ENCODE results near the gene PRELID1.
A peak's percentile ranks its signal among the peaks of the same experiment; 100 is the strongest.
"Not testable (repeated sequence)": the region's sequence is repeated elsewhere in the genome, so short reads cannot be mapped to it uniquely, and the experiment has no call there.

Gene PRELID1

DNA sequence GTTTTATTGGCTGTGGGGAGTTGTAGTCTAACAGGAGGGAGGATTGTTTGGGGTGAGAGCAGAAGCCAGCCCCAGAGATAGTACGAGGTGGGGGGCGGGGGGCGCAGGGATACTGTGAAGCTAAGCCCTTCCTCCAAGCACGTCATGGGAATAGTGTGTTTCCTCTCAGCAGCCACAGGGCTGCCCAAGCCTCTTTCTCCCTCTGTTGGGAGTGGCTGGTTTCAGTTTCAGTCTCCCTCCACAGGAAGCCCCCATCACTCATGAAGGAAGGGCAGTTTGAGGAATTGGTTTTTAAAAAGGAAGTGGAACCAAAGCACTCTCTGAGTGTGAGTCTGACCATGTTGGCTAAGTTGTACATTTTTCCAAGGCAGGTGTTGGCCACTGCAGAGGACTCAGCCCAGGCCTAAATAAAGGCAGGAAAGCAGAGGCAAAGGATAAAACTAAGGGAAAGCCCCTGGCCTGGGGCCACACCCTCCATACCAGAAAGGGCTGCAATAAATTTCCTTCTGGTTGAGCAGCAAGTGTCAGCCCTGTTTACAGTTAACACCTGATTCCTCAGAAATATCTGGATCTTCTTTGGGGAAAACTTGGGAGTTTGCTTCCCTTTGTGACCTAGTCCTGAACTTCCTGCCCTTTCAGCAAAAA, 3.2 kb upstream of the PRELID1 start:
- DNase-seq (ENCODE audit: low read depth), result no peak

DNA sequence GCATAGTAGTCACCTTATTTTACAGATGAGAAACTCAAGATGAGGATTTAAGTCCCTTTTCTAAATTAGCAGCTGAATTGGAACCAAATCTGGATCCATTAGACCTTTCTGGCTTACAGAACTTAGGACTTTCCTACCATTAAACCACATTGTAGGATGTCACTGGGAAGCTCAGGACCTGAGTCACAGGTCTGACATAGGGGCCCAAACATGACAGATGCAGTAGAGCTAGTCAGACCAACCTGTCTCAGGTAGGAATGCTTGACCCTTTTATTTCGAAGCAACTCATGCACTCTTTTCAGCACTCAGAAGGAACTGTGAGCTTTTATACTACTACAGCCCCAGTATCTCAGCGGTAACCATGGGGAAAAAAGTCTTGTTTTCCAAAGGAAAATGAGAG, 2.6 kb upstream of the PRELID1 start:
- no peak for DNase-seq (ENCODE audit: low read depth)

DNA sequence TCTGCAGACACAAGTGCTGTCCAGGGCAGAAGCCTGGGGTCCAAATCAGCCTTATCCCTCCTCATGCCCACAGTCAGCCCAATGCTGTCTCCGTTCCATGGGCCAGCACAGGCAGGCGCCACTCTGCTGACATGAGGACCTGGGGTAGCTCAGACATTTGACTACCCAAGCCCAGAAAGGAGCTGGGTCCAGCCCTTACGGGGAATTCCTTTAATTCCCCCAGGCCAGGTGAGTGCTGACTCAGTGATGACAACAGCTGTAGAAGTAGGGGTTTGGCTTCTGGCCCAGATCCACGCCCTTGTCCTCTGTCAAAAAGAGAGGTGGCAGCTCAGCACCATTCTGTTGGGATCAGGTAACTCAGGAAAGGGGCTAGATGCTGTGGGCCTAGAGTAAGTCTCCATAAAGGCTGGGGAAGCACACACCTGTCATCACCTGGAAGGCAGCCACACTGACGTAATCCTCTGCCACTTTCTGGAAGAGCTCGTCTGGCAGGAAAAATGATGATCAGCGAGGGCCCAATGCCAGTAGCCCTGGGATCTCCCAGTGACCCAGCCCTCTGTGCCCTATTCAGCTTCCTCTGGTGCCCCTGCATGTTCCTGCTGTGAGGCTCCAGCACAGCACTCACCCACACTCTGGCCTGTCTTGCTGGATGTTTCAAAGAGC, 2.0 kb upstream of the PRELID1 start:
- no peak for DNase-seq (ENCODE audit: low read depth)

DNA sequence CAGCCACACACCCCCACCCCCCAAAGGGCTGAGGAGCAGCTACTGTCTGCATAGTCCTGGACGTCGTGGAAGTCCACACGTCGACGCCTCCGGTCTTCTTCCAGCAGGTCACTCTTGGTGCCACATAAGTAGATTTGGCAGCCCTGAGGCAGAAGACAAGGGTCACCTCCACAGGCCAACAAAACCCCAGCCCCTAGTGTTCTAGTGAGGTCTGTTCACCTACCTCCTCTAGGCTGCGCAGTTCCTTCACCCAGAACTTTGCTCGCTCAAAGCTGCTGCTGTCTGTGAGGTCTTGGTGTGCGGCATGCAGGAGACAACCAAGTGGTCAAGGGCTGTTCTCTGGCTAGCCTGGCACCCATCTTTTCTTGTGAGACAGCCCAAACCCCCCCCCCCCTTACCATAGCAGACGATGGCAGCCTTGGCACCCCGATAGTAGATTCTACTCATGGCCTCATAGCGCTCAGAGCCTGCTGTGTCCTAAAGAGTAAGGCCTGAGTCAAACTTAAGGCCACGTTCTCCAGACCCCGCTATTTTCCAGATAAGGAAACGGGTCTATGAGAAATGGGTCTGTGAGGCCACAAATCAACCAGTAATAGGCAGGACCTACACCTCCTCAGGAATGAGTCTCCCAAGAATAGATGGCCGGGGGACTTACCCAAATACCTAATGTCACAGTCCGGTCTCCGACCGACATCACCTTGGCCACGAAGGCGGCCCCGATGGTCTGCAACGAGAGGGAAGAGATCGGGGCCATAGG, 1.1 kb upstream of the PRELID1 start:
- no peak for DNase-seq (ENCODE audit: low read depth)

DNA sequence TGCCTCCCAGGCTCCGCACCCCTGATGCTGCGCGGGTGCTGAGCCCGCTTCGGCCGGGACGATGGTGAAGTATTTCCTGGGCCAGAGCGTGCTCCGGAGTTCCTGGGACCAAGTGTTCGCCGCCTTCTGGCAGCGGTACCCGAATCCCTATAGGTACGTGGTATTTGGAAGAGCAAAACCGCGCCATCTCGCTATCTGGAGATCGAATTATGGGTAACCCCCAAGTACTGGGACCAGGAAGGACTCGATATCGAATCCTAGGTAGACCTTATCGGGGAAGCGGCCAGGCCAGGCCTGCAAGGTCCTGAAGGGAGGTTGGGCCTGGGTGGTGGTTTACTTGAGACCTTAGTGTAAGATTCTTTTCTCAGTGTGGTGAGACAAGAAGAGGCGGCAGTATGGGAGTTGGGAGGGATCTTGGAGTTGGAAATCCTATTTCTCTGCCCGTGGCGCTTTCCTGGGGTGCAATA, 359 bp downstream of the PRELID1 start:
- DNase-seq (ENCODE audit: low read depth), result no peak

DNA sequence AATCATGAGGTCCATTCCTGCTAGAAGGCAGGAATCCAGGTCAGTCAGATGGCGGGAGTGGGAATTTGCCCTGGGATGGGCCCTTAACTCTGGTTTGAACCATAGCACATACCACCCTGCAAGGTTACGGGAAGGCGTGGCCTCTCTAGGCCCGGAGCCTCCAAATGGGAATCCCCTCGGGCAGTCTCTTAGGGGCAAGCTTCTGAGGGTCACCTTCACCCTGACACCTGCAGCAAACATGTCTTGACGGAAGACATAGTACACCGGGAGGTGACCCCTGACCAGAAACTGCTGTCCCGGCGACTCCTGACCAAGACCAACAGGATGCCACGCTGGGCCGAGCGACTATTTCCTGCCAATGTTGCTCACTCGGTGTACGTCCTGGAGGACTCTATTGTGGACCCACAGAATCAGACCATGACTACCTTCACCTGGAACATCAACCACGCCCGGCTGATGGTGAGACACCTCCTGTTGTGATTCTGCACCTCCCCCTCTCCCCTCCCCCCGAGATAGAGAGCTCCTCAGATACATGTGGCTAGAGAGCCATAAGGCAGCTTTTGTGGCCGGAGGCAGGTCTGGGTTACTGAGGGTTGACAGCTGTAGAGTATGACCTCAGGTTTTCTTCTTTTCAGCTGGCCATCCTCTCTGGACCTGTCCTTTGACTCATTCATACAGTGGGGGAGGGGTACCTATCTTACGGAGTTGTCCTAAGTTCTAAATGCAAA, 957 bp downstream of the PRELID1 start:
- no peak for DNase-seq (ENCODE audit: low read depth)

DNA sequence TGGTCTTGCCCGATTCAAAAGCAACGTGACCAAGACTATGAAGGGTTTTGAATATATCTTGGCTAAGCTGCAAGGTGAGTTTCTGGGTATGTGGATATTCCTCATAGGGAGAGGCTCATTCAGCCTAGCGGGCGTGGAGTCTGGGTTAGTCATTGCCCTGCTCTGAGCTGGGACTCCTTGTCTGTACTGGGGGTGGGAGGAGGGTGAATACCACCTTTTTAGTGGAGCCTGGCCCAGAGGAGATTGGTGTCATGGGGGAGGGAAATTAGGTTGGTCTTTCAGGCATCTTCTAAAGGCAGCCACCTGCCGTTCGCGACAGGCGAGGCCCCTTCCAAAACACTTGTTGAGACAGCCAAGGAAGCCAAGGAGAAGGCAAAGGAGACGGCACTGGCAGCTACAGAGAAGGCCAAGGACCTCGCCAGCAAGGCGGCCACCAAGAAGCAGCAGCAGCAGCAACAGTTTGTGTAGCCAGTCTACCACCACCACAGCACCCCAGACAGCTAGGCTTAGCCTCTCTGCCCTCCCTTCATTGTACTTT, 2.6 kb downstream of the PRELID1 start:
- not testable (repeated sequence) for DNase-seq (ENCODE audit: low read depth)

DNA sequence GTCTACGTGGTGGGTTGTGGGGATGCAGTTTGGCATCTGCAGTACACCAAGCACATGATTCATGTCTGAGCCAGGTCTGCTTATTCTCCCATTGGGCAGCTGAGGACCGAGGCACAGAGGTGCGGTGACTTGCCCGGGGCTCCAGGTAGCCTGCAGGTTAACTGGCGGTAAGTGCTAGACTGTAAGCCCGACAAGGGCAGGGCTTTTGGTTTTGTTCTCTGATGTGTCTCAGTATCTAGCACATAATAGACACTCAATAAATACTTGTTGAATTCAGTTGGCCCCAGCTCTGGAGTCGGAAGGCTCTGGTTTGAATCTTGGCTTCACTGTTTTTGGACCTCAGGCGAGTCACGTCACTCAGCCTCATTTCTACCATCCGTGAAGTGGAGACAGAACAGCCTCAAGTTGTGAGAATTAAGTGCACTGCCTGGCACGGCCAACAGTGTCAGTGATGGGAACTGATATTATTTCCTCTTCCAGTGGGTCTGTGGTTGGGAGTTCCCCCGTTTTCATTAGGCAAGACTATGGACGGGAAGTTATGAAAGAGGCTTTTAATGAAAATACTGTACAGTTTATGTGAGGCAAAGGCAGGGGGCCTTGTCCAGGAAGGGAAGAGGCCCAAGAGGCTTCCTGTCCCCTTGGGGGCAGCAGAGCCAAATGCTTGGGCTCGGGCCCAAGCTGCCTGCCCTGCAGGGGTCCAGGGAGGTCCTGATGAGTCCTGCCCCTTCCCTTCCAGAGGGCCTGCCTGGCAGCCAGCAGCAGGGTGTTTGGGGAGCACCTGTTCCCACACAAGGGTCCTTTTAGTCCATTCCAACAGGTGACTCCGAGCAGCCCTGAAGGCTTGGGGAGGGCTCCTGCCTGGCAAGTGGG, 3.3 kb downstream of the PRELID1 start:
- no peak for DNase-seq (ENCODE audit: low read depth)

DNA sequence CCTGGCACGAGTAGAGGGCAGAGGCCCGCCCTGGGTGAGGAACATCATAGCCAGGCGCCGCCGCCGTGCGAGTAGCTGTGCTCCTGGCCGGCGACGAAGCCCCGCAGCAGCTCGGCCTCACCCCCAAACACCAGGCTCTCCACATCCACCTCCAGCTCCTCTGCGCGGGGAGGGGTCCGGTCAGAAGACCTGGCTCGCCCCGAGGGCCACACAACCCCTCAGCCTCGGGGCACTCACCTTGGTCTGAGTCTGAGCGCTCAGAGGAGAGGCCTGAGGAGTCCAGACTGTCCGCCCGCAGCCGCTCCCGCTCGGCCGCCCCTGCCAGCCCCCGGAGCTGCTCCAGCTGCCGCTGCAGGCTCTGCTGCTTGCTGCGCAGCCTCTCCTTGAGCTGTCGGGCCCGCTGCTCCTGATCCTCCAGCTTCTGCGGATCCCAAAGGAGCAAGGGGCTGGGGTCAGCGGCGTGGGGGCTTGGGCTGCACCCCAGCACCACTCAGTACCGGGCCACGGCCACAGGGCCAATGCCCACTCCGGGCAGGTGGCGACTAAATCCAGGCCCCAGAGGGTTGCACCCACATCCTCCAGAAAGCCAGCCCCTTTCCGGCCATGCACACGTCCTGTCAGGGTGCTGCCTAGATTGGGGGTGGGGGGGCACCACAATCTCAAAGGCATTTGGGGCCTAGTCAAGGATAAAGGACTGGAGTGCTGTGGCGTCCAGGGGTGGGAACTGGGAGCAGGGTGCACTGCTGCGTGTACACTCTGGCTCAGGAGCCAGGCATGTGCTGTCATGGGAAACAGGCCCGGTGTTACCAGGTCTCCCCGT, 4.2 kb downstream of the PRELID1 start:
- no peak for DNase-seq (ENCODE audit: low read depth)

DNA sequence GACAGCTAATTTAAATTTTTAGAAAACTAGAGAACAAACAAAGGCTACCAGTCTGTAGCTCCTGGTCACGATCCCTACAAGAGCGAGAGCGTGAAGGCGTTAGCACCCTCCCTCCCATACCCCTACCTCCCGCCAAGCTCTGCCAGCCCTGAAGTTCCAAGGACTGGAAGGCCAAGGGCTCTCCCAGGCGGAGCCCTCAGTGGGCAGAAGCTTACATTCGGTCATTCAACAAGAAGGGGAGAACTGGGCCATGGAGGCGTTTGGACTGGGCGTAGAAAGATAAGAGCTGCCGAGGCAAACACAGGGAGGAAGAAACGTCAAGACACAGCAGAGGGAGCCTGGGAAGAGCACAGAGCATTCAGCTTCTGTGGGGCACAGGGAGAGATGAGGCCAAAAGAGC, 5.1 kb downstream of the PRELID1 start:
- DNase-seq (ENCODE audit: low read depth), result no peak

DNA sequence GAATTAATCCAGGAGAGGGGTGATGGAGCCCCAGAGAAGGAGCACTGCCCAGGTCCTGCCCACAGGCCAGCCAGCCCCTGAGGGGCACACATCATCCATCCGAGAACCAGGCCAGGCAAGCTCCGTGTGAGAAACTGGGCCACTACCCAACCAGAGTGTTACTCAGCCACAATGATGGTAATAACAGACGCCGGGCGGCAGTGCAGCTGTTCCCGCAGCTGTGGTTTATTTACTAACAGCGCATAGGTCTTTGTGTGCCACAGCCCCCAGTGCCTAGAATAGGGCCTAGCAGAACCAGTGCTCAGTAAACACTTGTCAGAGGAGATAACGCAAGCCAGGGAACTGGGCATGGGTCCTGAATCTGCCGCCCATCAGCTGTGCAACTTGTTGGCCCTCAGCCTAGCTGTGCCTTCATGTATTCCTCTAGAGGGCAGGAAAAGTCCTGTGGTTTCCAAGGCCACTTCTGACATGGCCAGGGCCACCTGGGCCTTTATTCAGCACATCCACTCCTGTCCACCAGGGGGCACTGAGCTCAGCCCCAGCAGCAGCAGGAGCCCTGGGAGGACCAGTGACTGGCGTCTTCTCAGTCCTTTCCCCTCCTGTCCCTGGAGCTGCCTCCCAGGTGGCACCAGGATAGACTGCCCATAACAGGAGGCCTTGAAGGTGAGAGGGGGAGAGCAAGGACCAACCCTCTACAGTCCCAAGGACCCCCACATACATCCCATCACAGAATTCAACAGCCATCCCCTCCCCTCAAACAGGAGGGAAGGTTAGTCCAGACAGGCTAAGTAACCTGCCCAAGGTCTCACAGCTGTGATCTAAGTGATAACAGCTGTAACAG, 6.0 kb downstream of the PRELID1 start:
- DNase-seq (ENCODE audit: low read depth), result no peak

DNA sequence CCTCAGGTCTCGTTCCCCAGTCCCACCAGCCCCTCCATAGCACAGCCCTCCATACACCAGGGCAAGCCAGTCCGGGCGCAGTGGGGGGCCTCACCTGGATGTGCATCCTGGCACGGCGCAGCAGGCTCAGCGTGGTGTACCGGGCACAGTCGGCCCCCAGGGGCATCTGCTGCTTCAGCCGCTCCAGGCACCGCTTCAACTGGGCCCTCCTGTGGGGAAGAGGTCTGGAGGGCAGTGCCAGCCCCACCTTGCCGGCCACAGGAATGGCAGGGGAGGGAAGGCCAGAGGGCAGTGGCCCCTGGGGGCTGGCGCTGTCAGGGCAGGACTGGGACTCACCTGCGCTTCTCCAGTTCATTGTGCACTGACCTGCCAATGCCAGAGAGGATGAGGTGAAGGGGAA, 6.7 kb downstream of the PRELID1 start:
- DNase-seq (ENCODE audit: low read depth), result no peak

DNA sequence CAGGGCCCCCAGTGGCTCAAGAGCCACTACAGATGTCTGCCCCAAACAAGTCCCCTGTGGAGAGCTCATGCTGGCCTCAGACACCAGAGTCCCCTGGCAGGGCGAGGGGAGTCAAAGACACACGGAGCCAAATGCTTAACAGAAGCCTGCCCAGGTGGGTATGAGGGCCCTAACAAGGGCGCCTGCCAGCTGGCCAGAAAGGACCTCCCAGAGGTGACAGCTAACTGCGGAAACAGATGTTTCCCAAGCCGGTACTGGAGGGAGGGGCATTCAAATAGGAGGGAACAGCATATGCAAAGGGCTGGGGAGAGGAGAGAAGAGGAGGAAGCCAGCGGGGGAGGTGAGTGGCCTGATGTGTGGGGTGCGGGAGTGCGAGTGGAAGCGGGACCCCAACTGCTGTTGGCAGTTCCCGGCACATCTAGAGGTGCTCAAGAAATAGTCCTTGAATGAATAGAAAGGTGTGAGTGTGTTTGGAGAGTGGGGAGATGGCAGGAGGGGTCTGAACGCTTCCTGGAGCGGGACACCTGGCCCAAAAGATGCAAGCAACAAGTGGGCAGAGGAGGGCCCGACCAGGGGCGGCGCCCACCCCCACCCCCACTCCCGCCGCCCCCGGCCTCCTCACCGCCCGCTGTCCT, 7.3 kb downstream of the PRELID1 start:
- no peak for DNase-seq (ENCODE audit: low read depth)

DNA sequence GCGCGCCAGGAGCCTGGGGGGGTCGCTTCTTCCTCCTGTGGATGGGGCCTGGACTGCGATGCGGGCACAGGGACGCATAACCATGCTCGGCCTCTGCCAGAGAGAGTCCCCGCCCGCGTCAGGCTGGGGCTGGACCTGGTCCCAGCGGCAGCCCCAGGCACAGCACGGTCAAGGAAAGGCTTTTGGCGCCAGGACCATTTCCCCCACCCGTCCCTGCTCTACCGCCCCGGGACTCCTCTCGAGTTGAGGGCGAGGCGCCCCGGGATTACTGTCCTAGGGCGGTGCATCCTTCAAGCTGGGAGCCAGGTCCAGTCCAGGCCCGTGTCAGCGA, 7.8 kb downstream of the PRELID1 start:
- DNase-seq (ENCODE audit: low read depth), result no peak

DNA sequence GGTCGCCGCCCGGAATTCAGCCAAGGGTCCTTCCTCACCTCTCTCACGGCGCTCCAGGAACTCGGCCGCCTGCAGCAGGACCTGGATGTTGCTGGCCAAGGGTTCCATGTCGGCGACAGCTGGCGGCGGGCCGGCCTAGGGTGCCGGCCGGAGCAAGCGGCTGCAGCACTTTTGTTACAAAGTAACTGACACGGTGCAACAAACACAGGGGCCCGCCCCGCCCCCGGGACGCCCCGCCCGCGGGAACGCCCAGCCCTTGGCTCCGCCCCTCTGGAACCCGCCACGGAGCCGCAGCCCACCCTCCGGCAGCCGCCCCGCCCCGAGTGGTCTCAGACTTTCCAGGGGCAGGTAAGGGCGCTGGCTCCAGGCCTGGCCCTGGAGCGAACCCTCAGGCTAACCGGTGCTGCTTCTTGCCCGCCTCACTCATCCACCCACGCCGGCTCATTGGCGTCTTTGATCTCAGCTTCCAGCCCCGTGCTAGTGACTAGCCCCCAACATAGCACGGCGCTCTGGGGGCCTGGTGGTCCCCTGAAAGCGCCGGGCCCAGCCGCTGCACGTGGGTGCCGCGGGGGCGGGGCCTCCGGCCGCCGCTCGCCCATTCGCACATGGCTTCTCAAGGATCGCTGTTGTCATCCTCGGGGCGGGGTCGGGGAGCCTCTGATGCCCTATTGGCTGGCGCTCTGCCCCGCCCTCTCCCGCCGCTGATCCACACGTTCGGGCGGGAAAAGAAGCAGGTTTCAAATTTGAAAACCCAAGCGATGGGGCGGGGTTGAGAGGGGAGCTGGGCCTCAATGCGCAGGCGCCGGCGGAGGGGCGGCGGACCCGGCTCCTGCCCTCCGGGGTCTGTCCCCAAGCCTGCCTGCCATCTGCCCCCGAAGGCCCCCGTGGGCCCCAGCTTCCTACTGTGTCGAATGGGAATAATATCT, 8.4 kb downstream of the PRELID1 start, which contains the start of gene MXD3:
TSS of gene MXD3 (minus strand) at position 176 of the 926 bp plus-strand sequence. CDS start at position 108, 68 bp downstream.
- DNase-seq (ENCODE audit: low read depth), result peak; percentile 81

DNA sequence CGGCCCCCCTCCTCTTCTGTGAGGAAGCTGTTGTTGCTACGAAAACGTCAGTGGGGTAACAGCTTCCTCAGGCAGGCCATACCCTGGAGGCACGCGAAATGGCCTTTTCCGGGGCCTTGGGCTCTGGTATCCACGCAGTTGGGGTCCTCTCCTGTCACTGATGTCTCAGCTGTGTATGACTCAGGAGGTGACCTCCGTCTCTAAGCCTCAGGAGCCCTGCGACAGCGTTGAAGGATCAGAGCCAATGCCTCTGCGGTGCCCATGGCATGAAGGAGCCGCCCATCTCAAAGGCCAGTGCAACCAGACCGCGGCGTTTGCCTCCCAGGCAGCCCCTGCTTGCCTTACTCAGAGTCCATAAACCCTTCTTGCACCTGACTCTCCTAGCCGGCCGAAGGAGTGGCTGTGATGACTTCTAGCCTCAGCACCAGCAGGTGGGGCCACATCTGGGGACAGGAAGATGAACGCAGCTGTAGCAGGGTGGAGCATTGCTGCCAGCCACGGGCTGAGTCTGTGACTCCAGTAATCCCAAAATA, 9.1 kb downstream of the PRELID1 start:
- DNase-seq (ENCODE audit: low read depth), result no peak

DNA sequence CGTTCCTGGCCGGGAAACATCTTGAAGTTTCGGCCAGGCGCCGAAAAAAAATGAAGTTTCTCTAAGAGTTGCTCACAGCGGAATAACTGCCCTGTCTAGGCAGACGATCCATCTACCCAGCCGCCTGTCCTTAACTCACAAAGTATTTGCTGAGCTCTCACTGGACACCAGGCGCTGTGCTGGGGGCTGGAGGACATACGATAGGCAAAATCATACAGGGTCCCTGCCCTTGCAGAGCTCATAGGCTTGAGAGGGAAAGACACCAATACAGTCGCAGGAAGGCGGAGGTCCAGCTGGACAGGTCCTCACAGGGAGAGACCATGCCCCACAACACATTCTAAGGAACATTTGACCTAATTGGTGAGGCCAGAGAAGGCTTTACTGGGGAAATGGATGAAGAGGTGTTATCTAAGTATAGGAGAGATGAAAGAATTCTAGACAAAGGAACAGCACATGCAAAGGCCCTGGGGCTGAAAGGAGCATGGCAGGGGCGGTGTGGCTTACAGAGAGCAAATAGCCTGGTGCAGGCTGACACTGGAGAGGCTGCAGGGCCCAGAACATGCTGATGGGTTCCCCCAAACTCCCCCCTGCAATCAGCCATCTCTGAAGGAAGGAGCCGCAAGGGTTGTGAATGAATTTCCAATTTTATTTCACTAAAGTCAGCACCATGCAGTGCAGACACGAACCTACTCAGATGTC, 10.1 kb downstream of the PRELID1 start:
- no peak for DNase-seq (ENCODE audit: low read depth)

Data from GM04504 (cell line).